Measurements from ENCODE around the gene CCDC90B.
A peak's percentile ranks its signal among the peaks of the same experiment; 100 is the strongest.
"Not testable (repeated sequence)": the region's sequence is repeated elsewhere in the genome, so short reads cannot be mapped to it uniquely, and the experiment has no call there.

The CCDC90B gene

DNA sequence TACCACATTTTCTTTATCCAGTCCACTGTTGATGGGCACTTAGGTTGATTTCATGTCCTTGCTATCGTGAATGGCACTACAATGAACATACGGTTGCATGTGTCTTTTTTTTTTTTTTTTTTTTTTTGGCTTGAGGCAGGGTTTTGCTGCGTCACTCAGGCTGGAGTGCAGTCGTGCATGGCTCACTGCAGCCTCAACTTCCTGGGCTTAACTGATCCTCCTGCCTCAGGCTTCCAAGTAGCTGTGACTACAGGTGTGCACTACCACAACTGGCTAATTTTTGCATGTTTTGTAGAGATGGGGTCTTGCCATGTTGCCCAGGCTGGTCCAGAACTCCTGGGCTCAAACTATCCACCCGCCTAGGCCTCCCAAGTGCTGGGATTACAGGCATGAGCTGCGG is 1.5 kb upstream of the CCDC90B start:
- no peak for DNase-seq (ENCODE audit: low read depth, low spot score)

DNA sequence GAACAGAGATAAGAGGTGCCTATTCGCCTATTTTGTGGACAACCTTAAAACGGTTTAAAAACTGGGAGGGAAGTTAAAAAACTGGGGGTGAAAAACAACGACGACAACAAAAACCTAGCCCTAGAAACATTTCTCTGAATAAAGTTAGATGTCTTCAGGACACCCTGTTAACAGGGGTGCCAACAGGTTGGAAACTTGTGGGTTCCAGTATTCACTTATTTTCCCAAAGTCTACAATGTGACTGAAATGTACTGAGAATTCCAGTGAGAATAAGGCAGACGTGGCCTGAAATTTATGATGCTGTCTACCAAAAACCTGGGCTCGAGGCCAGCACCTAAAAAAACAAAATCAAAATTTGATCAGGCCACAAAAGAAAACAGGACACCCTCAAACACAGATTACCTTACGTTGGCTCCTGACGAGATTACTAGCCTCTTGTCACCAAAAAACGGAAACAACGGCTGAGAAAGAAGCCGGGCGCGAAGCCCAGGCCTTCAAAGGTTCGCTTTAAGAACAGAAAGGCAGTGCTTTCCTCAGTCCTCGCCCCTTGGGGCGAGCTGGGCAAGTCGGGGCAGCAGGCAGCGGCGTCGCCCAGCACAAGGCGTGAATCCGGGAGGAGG is 906 bp downstream of the CCDC90B start:
- no peak for DNase-seq (ENCODE audit: low read depth, low spot score)

- no peak for DNase-seq (ENCODE audit: low read depth, low spot score)
Observed at GRCh38 chr11:83284501-83285150, 1.5 kb downstream of the CCDC90B start.

GRCh38 chr11:83282084-83282716 is 4.0 kb downstream of the CCDC90B start:
- no peak for DNase-seq (ENCODE audit: low read depth, low spot score)

DNA sequence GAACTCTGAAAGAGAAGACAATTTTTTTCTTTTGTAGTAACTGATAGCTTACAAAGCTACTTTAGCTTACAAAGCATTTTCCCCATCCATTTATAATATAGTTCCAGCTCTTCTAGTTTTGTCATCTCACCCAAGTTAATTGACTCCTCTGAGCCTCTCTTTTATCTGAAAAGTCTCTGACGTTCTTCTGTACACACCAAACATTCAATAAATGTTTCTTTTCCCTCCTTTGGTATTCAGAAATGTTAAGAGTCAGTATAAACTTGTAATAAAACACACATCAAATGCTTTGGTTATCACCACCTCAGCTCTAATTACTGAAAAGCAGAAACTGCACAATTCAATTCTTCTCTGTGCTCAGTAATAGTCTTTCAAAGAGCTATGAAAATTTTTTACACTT is 5.9 kb downstream of the CCDC90B start:
- DNase-seq (ENCODE audit: low read depth, low spot score) = no peak

GRCh38 chr11:83278351-83278750 is 7.8 kb downstream of the CCDC90B start:
- DNase-seq (ENCODE audit: low read depth, low spot score) = no peak

DNA sequence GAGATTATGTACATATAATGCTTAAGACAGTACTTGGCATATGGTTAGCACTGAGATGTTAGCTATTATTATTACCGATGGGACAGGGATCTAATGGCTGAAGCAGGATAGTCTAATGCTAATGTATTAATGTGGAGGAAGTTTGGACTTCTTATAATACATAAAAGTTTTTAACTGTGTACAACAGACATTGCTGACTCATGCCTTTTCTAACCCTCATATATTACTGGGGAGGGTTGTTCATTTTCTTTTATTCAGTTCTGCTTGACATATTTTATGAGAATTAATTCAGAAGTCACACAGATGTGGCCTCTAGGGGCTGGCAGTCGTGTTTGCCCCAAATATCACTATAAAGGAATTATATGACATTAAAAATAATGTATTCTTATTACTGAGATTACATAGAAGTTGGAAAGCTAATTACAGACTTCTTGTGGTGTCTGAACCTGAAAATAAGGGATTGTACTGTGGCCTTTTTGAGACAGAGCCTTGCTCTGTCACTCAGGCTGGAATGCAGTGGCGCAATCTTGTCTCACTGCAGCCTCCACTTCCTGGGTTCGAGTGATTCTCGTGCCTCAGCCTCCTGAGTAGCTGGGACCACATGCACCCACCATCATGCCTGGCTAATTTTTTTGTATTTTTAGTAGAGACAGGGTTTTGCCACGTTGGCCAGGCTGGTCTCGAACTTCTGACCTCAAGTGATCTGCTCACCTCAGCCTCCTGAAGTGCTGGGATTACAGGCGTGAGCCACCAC is 10.1 kb downstream of the CCDC90B start:
- no peak for DNase-seq (ENCODE audit: low read depth, low spot score)

GRCh38 chr11:83272627-83273026 is 13.5 kb downstream of the CCDC90B start:
- DNase-seq (ENCODE audit: low read depth, low spot score) = no peak

- not testable (repeated sequence) for DNase-seq (ENCODE audit: low read depth, low spot score)
Observed at GRCh38 chr11:83271734-83272133, 14.4 kb downstream of the CCDC90B start.

DNA sequence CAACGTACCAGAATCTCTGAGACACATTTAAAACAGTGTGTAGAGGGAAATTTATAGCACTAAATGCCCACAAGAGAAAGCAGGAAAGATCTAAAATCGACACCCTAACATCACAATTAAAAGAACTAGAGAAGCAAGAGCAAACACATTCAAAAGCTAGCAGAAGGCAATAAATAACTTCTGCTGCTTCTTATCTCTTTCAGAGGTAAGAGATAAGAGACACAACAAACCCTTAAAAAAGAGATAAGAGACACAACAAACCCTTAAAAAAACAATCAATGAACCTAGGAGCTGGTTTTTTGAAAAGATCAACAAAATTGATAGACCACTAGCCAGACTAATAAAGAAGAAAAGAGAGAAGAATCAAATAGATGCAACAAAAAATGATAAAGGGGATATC is 17.1 kb downstream of the CCDC90B start:
- not testable (repeated sequence) for DNase-seq (ENCODE audit: low read depth, low spot score)

- no peak for DNase-seq (ENCODE audit: low read depth, low spot score)
Observed at GRCh38 chr11:83265331-83265730, 20.8 kb downstream of the CCDC90B start.

- DNase-seq (ENCODE audit: low read depth, low spot score) = no peak
Observed at GRCh38 chr11:83259559-83259958, 26.6 kb downstream of the CCDC90B start.

DNA sequence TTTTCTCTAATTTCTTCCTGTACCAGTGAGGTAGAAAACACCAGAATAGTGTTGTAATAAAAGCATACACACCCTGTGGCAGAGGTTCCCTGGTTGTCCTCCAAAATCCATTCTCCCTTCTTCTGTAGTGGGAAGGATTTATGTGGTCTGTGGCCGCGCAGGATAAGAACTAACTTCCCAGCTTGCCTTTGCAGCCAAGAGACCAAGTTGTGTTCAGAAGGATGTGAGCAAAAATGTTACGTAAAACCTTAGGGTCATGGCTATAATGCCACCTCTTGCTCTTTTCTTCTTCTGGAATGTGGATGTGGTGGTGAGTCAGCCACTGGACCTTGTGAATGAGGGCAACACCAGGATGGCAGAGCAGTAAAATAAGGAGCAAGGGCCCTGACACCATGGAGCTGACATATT is 28.4 kb downstream of the CCDC90B start:
- no peak for DNase-seq (ENCODE audit: low read depth, low spot score)

GRCh38 chr11:83256602-83257340 is 29.4 kb downstream of the CCDC90B start:
- no peak for DNase-seq (ENCODE audit: low read depth, low spot score)

DNA sequence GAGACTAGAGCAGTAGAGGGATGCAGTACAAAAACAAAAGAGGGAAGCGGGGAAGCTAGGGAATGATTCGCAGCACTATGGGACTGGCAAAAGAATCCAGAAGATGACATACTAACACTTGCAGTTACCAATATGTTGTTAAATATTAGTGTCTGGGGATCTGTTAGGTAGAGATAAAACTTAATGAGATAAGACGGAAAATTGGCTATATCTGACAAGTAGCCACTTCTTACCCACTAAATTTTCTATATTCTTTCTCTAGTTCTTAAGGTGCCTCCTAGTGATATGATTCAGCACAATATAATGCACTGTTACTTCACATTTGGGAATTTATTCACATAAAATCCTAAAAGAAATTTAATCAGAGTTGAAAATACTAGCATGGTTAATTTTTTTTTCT is 30.8 kb downstream of the CCDC90B start:
- no peak for DNase-seq (ENCODE audit: low read depth, low spot score)

DNA sequence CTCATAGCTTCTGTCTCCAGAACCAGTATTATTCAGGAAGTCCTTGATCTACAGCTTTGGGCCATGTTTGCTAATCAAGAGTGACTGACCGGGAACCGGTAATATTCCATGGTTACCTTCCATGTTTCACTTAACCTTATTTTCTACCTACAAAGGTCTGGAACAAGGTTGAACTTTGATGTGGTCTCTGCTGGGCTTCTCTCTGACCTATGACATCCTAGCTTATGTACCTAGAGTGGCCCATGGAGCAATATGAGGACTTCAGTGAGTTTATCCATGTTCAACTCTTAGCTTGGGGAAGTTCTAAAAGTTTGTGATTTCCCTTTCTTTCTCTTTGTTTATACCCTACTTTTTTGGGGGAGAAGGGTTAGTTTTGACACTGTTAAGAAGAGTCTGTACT is 33.2 kb downstream of the CCDC90B start:
- no peak for DNase-seq (ENCODE audit: low read depth, low spot score)

GRCh38 chr11:83252266-83252665 is 33.9 kb downstream of the CCDC90B start:
- DNase-seq (ENCODE audit: low read depth, low spot score) = no peak

- DNase-seq (ENCODE audit: low read depth, low spot score) = no peak
Observed at GRCh38 chr11:83249972-83250593, 36.1 kb downstream of the CCDC90B start.

DNA sequence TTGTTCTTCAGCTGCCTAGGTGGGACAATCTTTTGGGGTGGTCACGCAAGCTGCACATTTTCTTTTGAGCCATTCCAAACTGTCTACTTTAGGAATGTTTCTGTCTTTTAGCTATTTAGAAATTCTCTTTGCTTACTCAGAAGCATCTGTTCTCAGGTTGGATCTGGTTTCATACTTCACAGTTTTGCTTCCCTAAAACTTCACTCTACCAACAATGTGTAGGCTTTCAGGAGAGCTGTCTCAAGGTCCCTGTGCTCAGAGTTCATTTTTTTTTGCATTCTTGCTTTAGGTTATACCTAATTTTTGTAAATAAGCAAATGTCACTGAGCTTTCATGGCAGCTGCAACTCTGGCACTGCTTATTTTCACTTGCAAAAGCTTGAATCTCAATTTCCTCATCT is 36.7 kb downstream of the CCDC90B start:
- no peak for DNase-seq (ENCODE audit: low read depth, low spot score)

- DNase-seq (ENCODE audit: low read depth, low spot score) = peak; percentile 52
Observed at GRCh38 chr11:83241291-83241946, 44.7 kb downstream of the CCDC90B start.

DNA sequence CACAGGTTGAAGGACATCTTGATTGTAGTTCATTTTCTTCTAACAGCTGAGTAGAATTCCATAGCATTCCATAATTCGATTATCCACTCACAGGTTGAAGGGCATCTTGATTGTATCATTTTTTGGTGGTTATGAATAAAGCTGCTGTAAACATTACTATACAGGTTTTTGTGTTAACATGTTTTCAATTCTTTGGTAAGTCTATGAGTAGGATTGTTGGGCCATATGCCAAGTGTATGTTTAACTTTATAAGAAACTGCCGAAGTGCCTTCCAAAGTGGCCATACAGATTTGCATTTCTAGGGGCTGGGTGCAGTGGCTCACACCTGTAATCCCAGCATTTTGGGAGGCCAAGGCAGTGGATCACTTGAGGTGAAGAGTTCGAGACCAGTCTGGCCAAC is 48.1 kb downstream of the CCDC90B start:
- DNase-seq (ENCODE audit: low read depth, low spot score) = no peak

Measured in ELF-1 (cell line).